Neuronal stem cell (in vitro differentiated cells): ENCODE measurements around the gene EN1.

Source experiments
- DNase-seq: peaks from one replicate; pipeline ENCODE4 v3.0.0-alpha.2; 2013; ENCODE audit warnings: low spot score
- H2AFZ ChIP-seq: one replicate; pipeline ENCODE4 v1.6.1; 2013; ENCODE audit warnings: mild to moderate bottlenecking, low read length, inconsistent platforms
- H2AK5ac ChIP-seq: 2 replicates; pipeline ENCODE4 v1.6.1; 2013; ENCODE audit warnings: low read depth, mild to moderate bottlenecking, inconsistent platforms, low read length, moderate library complexity, mixed read lengths
- H2BK120ac ChIP-seq: 2 replicates; pipeline ENCODE4 v1.6.1; 2013; ENCODE audit warnings: low read depth, mild to moderate bottlenecking, inconsistent platforms, low read length, moderate library complexity, mixed read lengths
- H2BK12ac ChIP-seq: one replicate; pipeline ENCODE4 v1.6.1; 2013; ENCODE audit warnings: low read length, inconsistent platforms
- H2BK15ac ChIP-seq: 2 replicates; pipeline ENCODE4 v1.6.1; 2013; ENCODE audit warnings: mild to moderate bottlenecking, low read length, inconsistent platforms, mixed read lengths
- H2BK5ac ChIP-seq: one replicate; pipeline ENCODE4 v1.6.1; 2013; ENCODE audit warnings: inconsistent platforms, mild to moderate bottlenecking, low read length, moderate library complexity
- H3K14ac ChIP-seq: one replicate; pipeline ENCODE4 v1.6.1; 2013; ENCODE audit warnings: low read length, inconsistent platforms
- H3K18ac ChIP-seq: 2 replicates; pipeline ENCODE4 v1.6.1; 2013; ENCODE audit warnings: low read length, inconsistent platforms
- H3K23ac ChIP-seq: 2 replicates; pipeline ENCODE4 v1.6.1; 2013; ENCODE audit warnings: low read depth, mild to moderate bottlenecking, mixed read lengths, low read length, inconsistent platforms; ENCODE audit not compliant: poor library complexity
- H3K27ac ChIP-seq: replicated peaks from 3 replicates; pipeline ENCODE4 v1.5.1; 2013; ENCODE audit warnings: low read length, inconsistent platforms
- H3K27me3 ChIP-seq, 3 experiments: 2 replicates each; pipeline ENCODE4 v1.6.1; 2013; ENCODE audit warnings: low read length in 3 of 3, mild to moderate bottlenecking in 2 of 3, inconsistent platforms in 1 of 3, low read depth in 1 of 3, mixed read lengths in 1 of 3, moderate library complexity in 1 of 3; ENCODE audit not compliant: control insufficient read depth in 3 of 3, insufficient read depth in 3 of 3
- H3K36me3 ChIP-seq, 2 donors: replicated peaks in 1 of 2; 2 replicates each; pipeline ENCODE4 v1.6.1; 2013; ENCODE audit warnings: low read length in 2 of 2; ENCODE audit not compliant: control insufficient read depth in 2 of 2, insufficient read depth in 2 of 2
- H3K4ac ChIP-seq: 2 replicates; pipeline ENCODE4 v1.6.1; 2013; ENCODE audit warnings: inconsistent platforms, mild to moderate bottlenecking, low read length, moderate library complexity
- H3K4me1 ChIP-seq, 2 donors: 1 replicate in 1 of 2; 2 replicates in 1 of 2; pipeline ENCODE4 v1.6.1; 2013; ENCODE audit warnings: low read length in 2 of 2, low read depth in 1 of 2; ENCODE audit not compliant: control insufficient read depth in 2 of 2, insufficient read depth in 1 of 2
- H3K4me2 ChIP-seq: one replicate; pipeline ENCODE4 v1.6.1; 2013; ENCODE audit warnings: mild to moderate bottlenecking, low read length, inconsistent platforms; ENCODE audit not compliant: insufficient read depth, poor library complexity, severe bottlenecking
- H3K4me3 ChIP-seq, 2 donors: 2 replicates each; pipeline ENCODE4 v1.5.1; 2013; ENCODE audit warnings: low read length in 2 of 2, mild to moderate bottlenecking in 2 of 2, inconsistent platforms in 1 of 2, moderate library complexity in 1 of 2
- H3K79me1 ChIP-seq: one replicate; pipeline ENCODE4 v1.6.1; 2013; ENCODE audit warnings: low read depth, mild to moderate bottlenecking, inconsistent platforms, low read length, moderate library complexity
- H3K9ac ChIP-seq: one replicate; pipeline ENCODE4 v1.6.1; 2013; ENCODE audit warnings: mild to moderate bottlenecking, low read depth, low read length, inconsistent platforms; ENCODE audit not compliant: poor library complexity
- H3K9me3 ChIP-seq, 2 donors: replicated peaks in 1 of 2; 2 replicates each; pipeline versions ENCODE3 to v1.6.1; 2013; ENCODE audit warnings: low read length in 2 of 2, mild to moderate bottlenecking in 2 of 2, inconsistent platforms in 1 of 2, low read depth in 1 of 2, mixed read lengths in 1 of 2, moderate library complexity in 1 of 2; ENCODE audit not compliant: control insufficient read depth in 2 of 2, insufficient read depth in 1 of 2
- H4K8ac ChIP-seq: one replicate; pipeline ENCODE4 v1.6.1; 2013; ENCODE audit warnings: low read depth, mild to moderate bottlenecking, inconsistent platforms, low read length, moderate library complexity
- H4K91ac ChIP-seq: one replicate; pipeline ENCODE4 v1.6.1; 2013; ENCODE audit warnings: low read length, low read depth, mild to moderate bottlenecking, inconsistent platforms; ENCODE audit not compliant: poor library complexity
- WGBS, 2 donors: extraction: QIAGEN DNeasy Blood & Tissue Kit; methylation state at CpG; one replicate each; pipeline ENCODE4 v1.1.7; 2013; ENCODE audit warnings: missing lambda C conversion rate in 2 of 2, mixed read lengths in 1 of 2; ENCODE audit not compliant: insufficient read length in 2 of 2, insufficient replicate concordance in 1 of 2; ENCODE audit errors: extremely low coverage in 2 of 2; 5-methylcytosine and 5-hydroxymethylcytosine counted together

Gene EN1

DNA sequence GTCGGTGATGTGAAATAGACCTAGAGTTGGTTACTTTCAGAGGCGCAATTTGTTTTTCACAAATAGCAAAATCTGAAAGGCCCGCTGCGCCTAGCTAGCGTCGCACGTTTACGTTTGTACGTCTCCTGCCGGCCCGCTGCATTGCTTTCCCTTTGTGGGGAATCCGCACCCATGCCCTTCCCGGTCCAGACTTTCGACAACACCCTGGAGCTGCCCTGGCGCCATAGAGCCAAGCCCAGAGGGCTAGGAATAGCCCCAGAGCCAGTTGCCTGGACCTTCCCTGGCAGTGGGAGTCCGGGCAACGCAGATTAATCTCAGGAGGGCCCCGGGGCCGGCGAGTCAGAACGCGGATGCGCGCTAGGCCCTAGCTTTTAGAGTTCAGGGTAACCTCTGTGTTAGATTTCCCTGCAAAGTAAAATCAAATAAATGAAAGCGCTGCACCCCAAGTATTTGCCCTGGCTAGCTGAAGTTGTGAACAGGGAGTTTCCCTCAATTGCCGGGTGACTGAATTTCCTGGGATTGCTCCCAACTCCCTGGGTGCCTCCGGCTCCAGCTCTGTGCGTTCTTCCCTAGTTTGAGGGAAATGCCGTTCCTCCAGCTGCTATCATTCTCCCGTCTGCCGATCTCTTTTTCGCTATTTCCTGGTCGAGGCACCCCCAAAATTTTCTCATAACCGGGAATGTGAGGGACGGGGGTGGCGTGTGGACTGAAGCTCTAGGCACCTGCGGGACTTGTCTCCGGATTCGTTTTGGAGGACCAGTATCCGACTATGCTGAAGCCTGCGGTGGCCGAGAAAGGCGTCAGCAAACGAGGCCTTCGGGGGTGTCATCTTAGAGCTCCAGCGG is 1.2 kb upstream of the EN1 start:
- no peak overlapping the region for H4K91ac ChIP-seq
- H3K18ac ChIP-seq, result peak overlapping the region; percentile 58
- H4K8ac ChIP-seq, result no peak overlapping the region
- H3K14ac ChIP-seq, result no peak overlapping the region
- H2AFZ ChIP-seq, result no peak overlapping the region
- H3K9me3 ChIP-seq, result peaks cover 2 to 8% of the 10 kb centered on the region in 2 donors
- H3K27ac ChIP-seq, result no peak overlapping the region
- no peak overlapping the region for H3K9ac ChIP-seq
- H2AK5ac ChIP-seq, result no peak overlapping the region
- peaks cover 0 to 3% of the 10 kb centered on the region in 2 donors for H3K4me1 ChIP-seq
- peak overlapping the region; percentile 35 for H2BK5ac ChIP-seq
- no peak overlapping the region for H3K4ac ChIP-seq
- no peak overlapping the region for H3K23ac ChIP-seq
- H3K79me1 ChIP-seq, result no peaks in the 10 kb centered on the region
- peak; percentile 32 for DNase-seq
- no peak overlapping the region for H2BK12ac ChIP-seq
- no peak overlapping the region for H2BK15ac ChIP-seq
- no peak overlapping the region for H2BK120ac ChIP-seq
- no peak overlapping the region for H3K4me2 ChIP-seq
- WGBS, 2 donors, result no CpG with 5 or more reads among the region's 46 CpGs
- no peak overlapping the region for H3K4me3 ChIP-seq
- H3K27me3 ChIP-seq, result peaks cover 80 to 100% (median 96%) of the 10 kb centered on the region in 3 experiments
- no peaks in the 10 kb centered on the region for H3K36me3 ChIP-seq

- Histone ChIP-seq H3K27ac (no peak overlapping the region), H3K79me1 (no peaks in the 10 kb centered on the region), H2AK5ac (no peak overlapping the region), H3K4ac (no peak overlapping the region), H2AFZ (no peak overlapping the region), H3K4me1 (peaks cover 3% of the 10 kb centered on the region in 2 donors), H3K36me3 (no peaks in the 10 kb centered on the region), H2BK12ac (no peak overlapping the region), H3K4me3 (no peak overlapping the region), H3K27me3 (peaks cover 79 to 100% (median 96%) of the 10 kb centered on the region in 3 experiments), H3K4me2 (peak overlapping the region; percentile 15), H4K91ac (no peak overlapping the region), H2BK5ac (no peak overlapping the region), H3K23ac (no peak overlapping the region), H3K14ac (no peak overlapping the region), H3K9me3 (peaks cover 2 to 12% of the 10 kb centered on the region in 2 donors), H2BK15ac (no peak overlapping the region), H4K8ac (no peak overlapping the region), H3K18ac (no peak overlapping the region), H3K9ac (no peak overlapping the region), H2BK120ac (no peak overlapping the region)
- DNase-seq, result peak; percentile 54
- no CpG with 5 or more reads among the region's 35 CpGs for WGBS, 2 donors
These were observed 319 bp upstream of the EN1 start for GRCh38 chr2:118847762-118848172.

DNA sequence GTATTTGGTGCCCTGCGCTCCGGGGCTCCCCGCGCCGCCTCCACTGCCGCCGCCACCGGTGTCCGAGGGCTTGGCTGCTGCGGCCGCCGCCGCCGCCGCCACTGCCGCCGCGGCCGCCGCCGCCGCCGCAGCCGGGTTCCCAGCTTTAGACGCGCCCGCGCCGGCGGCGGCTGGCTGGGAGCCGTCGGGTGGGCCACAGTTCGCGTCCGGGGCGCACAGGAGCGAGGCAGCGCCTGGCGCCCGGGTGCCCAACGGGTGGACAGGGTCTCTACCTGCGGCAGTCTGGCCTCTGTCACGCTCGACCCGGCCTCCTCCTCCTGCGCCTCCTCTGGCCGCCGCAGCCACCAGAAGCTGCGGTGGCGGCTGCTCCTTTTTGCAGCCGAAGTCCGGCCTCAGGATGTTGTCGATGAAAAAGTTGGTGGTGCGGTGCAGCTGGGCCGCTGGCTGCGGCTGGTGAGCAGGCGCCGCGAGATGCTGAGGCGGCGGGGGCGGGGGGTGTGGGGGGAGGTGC is 951 bp downstream of the EN1 start:
- Histone ChIP-seq H2BK120ac (no peak overlapping the region), H3K18ac (peak overlapping the region; percentile 48), H2BK12ac (peak overlapping the region; percentile 41), H3K23ac (peak overlapping the region; percentile 85), H3K14ac (no peak overlapping the region), H2AFZ (peak overlapping the region; percentile 49), H3K9me3 (peaks cover under 1 to 12% of the 10 kb centered on the region in 2 donors), H3K27ac (no peak overlapping the region), H3K79me1 (no peaks in the 10 kb centered on the region), H3K4me3 (no peak overlapping the region), H3K36me3 (no peaks in the 10 kb centered on the region), H3K4me2 (peak overlapping the region; percentile 62), H3K9ac (no peak overlapping the region), H3K4me1 (peaks cover 0 to 3% of the 10 kb centered on the region in 2 donors), H3K4ac (no peak overlapping the region), H2AK5ac (no peak overlapping the region), H3K27me3 (peaks cover 80 to 99% (median 95%) of the 10 kb centered on the region in 3 experiments), H2BK15ac (peak overlapping the region; percentile 26), H4K91ac (no peak overlapping the region), H4K8ac (no peak overlapping the region), H2BK5ac (no peak overlapping the region)
- DNase-seq, result peak; percentile 36
- no CpG with 5 or more reads among the region's 63 CpGs for WGBS, 2 donors
